Fibroblast of skin of right quadriceps (primary cell): Measurements from ENCODE around the gene MARK4.
A peak's percentile ranks its signal among the peaks of the same experiment; 100 is the strongest.

Experiments
- DNase-seq: peaks from one replicate; pipeline ENCODE4 v3.0.0-alpha.2; 2013

MARK4 gene

GRCh38 chr19:45275370-45275971 is 24.4 kb downstream of the MARK4 start:
- DNase-seq: peak; percentile 75

- DNase-seq: peak; percentile 86
These were observed 25.2 kb downstream of the MARK4 start for GRCh38 chr19:45276284-45276687.

- no peak for DNase-seq
These were observed 27.0 kb downstream of the MARK4 start for GRCh38 chr19:45278087-45278486.

GRCh38 chr19:45279587-45280192 is 28.6 kb downstream of the MARK4 start:
- DNase-seq: no peak

- no peak for DNase-seq
These were observed 29.4 kb downstream of the MARK4 start for GRCh38 chr19:45280471-45280961.

GRCh38 chr19:45283443-45284033 is 32.5 kb downstream of the MARK4 start:
- DNase-seq: no peak

- DNase-seq: no peak
These were observed 39.4 kb downstream of the MARK4 start for GRCh38 chr19:45290381-45290931.

GRCh38 chr19:45291834-45292233 is 40.8 kb downstream of the MARK4 start:
- DNase-seq: no peak

- DNase-seq: no peak
These were observed 42.6 kb downstream of the MARK4 start for GRCh38 chr19:45293682-45294081.

GRCh38 chr19:45294291-45295029 is 43.4 kb downstream of the MARK4 start:
- no peak for DNase-seq

GRCh38 chr19:45295873-45296272 is 44.8 kb downstream of the MARK4 start:
- no peak for DNase-seq

GRCh38 chr19:45296355-45296754 is 45.3 kb downstream of the MARK4 start:
- DNase-seq: no peak

- no peak for DNase-seq
These were observed 46.6 kb downstream of the MARK4 start for GRCh38 chr19:45297674-45298073.

GRCh38 chr19:45298264-45298663 is 47.2 kb downstream of the MARK4 start:
- no peak for DNase-seq

GRCh38 chr19:45299719-45300118 is 48.6 kb downstream of the MARK4 start:
- no peak for DNase-seq

GRCh38 chr19:45302416-45302815 is 51.3 kb downstream of the MARK4 start:
- DNase-seq: no peak

- DNase-seq: no peak
These were observed 52.4 kb downstream of the MARK4 start for GRCh38 chr19:45303269-45304060.

GRCh38 chr19:45304141-45304926 is 53.3 kb downstream of the MARK4 start:
- no peak for DNase-seq

GRCh38 chr19:45305007-45305406 is 53.9 kb downstream of the MARK4 start:
- DNase-seq: no peak

- peak; percentile 24 for DNase-seq
These were observed 54.4 kb downstream of the MARK4 start for GRCh38 chr19:45305421-45305820.

GRCh38 chr19:45306040-45306439 is 55.0 kb downstream of the MARK4 start:
- DNase-seq: no peak
